ENCODE data around the gene REEP5.

DNA sequence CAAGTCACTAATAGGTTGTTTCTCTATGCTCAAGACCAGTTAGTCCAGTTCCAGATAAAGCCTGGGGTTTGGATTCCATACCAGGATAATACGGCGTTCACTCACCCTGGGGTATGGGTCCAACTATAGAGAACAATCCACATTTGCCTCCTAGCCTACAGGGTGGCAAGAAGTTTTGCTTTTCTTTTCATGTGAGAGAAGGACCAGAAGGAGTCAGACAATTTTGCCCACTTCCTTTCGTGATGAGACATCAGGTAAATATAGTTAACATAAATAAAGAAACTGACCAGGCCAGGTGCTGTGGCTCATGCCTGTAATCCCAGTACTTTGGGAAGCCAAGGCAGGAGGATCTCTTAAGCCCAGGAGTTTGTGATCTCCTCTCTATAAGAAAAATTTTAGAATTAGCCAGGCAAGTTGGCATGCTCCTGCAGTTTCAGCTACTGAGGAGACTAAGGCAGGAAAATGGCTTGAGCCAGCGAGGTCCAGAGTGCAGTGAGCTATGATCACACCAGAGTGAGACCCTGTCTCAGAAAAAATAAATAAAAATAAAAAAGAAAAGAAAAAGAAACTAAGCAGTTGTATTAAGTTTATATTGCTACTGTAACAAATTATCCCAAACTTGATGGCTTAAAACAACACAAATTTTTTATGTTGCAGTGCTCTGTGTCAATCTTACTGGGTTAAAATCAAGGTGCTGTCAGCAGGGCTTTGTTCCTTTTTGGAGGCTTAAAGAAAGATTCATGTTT lies 7.5 kb upstream of the REEP5 start:
- TF ChIP-seq CTCF (IDR thresholded peaks at IDR 0.05) (no peak), EP300 (IDR thresholded peaks at IDR 0.05) (no peak), POLR2A (IDR thresholded peaks at IDR 0.05) (no peak), POLR2AphosphoS5 (IDR thresholded peaks at IDR 0.05) (no peak)

Measured in stomach (tissue), 4 donors.